Neural crest cell (in vitro differentiated cells): ENCODE measurements around the gene PDE4A. TPM values are rescaled to one million over a fixed set of nuclear protein-coding genes. Genes with fewer than 3 reads are reported as not detected.

Experiments
- DNase-seq: peaks from one replicate; pipeline ENCODE4 v3.0.0; 2021; ENCODE audit warnings: low read depth, mixed read lengths, low spot score
- H3K27ac Mint-ChIP-seq: one replicate; pipeline ENCODE4 v1.8.0; 2021; ENCODE audit warnings: mild to moderate bottlenecking, mixed read lengths; ENCODE audit not compliant: unreplicated experiment
- H3K27me3 Mint-ChIP-seq: 2 replicates; pipeline ENCODE4 v1.8.0; 2021; ENCODE audit warnings: low read depth, mild to moderate bottlenecking, mixed read lengths
- H3K36me3 Mint-ChIP-seq: 2 replicates; pipeline ENCODE4 v1.8.0; 2021; ENCODE audit warnings: low read depth, mild to moderate bottlenecking, mixed read lengths
- H3K4me1 Mint-ChIP-seq: 2 replicates; pipeline ENCODE4 v1.8.0; 2021; ENCODE audit warnings: mixed read lengths
- H3K4me3 Mint-ChIP-seq: one replicate; pipeline ENCODE4 v1.8.0; 2021; ENCODE audit warnings: mild to moderate bottlenecking, mixed read lengths
- H3K9me3 Mint-ChIP-seq: 2 replicates; pipeline ENCODE4 v1.8.0; 2021; ENCODE audit warnings: mixed read lengths
- total RNA-seq: library from RNA; stranded (reverse); gene quantifications from 2 replicates; pipeline ENCODE4 v1.2.1, GENCODE V29; 2021
- TF ChIP-seq, protein P1 (sequence below): fragments of 200-600 bp; sonication (generic); conservative IDR thresholded peaks from 2 replicates; pipeline ENCODE4 v1.5.0; 2021; ENCODE audit warnings: antibody characterized with exemption, mild to moderate bottlenecking

Gene PDE4A
- total RNA-seq, 1 donor from 2014 or later: 1.5 TPM

DNA sequence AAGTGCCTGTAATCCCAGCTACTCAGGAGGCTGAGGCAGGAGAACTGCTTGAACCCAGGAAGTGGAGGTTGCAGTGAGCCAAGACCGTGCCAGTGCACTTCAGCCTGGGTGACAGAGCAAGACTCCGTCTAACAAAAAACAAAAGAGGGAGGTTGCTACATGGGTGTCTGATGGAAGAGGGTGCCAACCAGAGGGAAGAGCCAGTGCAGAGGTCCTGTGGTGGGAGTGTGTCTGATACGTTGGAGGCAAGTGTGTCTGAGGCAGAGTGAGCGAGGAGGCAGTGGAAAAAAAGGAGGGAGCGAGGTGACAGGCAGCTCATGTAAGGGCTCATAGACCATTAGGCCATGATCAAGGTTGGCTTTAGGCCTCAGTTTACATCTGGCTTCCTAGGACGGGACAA, 6.8 kb downstream of the PDE4A start:
- H3K27me3 Mint-ChIP-seq: peaks cover 94% of the 10 kb centered on the region
- H3K4me1 Mint-ChIP-seq: peaks cover 5% of the 10 kb centered on the region
- TF ChIP-seq, protein P1, sequence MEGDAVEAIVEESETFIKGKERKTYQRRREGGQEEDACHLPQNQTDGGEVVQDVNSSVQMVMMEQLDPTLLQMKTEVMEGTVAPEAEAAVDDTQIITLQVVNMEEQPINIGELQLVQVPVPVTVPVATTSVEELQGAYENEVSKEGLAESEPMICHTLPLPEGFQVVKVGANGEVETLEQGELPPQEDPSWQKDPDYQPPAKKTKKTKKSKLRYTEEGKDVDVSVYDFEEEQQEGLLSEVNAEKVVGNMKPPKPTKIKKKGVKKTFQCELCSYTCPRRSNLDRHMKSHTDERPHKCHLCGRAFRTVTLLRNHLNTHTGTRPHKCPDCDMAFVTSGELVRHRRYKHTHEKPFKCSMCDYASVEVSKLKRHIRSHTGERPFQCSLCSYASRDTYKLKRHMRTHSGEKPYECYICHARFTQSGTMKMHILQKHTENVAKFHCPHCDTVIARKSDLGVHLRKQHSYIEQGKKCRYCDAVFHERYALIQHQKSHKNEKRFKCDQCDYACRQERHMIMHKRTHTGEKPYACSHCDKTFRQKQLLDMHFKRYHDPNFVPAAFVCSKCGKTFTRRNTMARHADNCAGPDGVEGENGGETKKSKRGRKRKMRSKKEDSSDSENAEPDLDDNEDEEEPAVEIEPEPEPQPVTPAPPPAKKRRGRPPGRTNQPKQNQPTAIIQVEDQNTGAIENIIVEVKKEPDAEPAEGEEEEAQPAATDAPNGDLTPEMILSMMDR: no peak
- no peaks in the 10 kb centered on the region for H3K9me3 Mint-ChIP-seq
- no peak overlapping the region for H3K27ac Mint-ChIP-seq
- DNase-seq: no peak
- H3K36me3 Mint-ChIP-seq: no peaks in the 10 kb centered on the region
- no peak overlapping the region for H3K4me3 Mint-ChIP-seq

DNA sequence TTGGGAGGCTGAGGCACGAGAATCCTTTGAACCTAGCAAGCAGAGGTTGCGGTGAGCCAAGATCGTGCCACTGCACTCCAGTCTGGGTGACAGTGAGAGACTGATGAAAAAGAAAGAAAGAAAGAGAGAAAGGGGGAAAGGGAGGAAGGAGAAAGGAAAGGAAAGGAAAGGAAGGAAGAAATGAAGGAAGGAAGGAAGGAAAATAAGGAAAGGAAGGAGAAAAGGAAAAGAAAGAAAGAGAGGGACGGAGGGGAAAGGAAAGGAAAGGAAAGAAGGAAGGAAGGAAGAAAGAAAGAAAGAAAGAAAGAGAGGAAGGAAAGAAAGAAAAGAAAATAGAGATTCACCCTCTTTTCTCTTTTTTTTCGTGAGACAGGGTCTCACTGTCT, 8.7 kb downstream of the PDE4A start:
- DNase-seq: no peak
- no peaks in the 10 kb centered on the region for H3K9me3 Mint-ChIP-seq
- H3K4me3 Mint-ChIP-seq: no peak overlapping the region
- TF ChIP-seq, protein P1: no peak
- H3K4me1 Mint-ChIP-seq: peaks cover 5% of the 10 kb centered on the region
- no peak overlapping the region for H3K27ac Mint-ChIP-seq
- H3K36me3 Mint-ChIP-seq: no peaks in the 10 kb centered on the region
- peaks cover 93% of the 10 kb centered on the region for H3K27me3 Mint-ChIP-seq

DNA sequence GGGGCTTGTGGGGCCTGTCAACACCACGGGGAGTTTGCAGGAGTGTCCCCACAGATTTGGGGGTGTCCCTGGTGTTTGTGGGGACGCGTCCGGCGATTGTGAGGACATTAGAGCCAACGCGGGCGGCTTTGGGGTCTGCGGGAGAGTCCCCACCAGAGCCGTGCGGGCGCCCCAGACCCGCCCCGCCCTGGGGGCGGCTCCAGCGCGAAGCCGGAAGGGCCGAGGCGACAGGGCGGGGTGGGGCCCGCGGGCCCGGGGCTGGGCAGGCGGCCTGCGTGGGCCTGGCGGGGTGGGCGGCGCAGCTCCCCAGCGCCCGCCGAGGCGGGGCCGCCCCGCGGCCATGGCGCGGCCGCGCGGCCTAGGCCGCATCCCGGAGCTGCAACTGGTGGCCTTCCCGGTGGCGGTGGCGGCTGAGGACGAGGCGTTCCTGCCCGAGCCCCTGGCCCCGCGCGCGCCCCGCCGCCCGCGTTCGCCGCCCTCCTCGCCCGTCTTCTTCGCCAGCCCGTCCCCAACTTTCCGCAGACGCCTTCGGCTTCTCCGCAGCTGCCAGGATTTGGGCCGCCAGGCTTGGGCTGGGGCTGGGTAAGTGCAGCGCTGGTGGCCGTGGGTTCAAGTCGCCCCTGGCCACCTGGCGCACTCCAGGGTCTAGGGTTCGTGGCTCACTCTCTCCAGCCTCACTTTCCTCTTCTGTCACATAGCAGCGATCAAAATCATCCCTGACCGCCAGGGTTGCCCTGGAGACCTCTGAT, 10.3 kb downstream of the PDE4A start:
- no peak for DNase-seq
- Mint-ChIP-seq H3K9me3 (no peaks in the 10 kb centered on the region), H3K27ac (no peak overlapping the region), H3K4me1 (peaks cover 5% of the 10 kb centered on the region), H3K27me3 (peaks cover 86% of the 10 kb centered on the region), H3K36me3 (no peaks in the 10 kb centered on the region), H3K4me3 (peak overlapping the region; percentile 54)
- TF ChIP-seq, protein P1: no peak

DNA sequence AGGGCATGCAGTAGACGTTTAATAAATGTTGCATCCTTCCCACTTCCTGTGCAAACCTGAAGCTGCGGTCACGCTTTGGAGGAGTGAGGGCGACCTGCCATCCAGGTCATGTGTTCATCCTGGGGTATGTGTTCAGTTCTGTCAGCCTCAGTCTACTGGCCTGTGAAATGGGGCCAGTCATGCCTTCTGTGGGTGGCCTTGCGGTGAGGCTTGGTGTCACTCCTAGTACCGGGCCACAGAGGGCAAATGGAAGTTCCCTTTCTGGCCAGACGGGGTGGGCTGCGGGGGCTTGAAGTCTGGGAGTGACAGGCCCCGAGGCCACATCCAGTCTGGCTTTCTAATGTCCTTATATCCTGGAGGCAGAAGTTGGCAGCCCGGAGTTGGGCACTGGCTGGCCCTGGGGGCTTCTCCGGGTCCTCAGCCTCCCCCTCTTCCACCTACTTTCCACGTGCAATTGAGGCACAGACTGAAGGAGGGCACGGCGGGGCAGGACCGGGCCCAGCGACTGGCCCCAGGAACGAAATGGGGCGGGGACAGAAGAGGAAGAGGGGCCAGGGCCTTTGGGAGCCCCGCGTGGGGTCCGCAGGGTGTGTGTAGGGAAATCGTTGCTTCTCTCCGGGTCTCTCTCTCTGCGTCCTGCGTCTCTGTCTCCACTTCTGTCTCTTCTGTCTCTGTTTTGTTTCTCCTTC, 11.1 kb downstream of the PDE4A start:
- H3K27me3 Mint-ChIP-seq: peaks cover 84% of the 10 kb centered on the region
- no peaks in the 10 kb centered on the region for H3K36me3 Mint-ChIP-seq
- H3K4me1 Mint-ChIP-seq: peaks cover 5% of the 10 kb centered on the region
- DNase-seq: no peak
- TF ChIP-seq, protein P1: no peak
- no peaks in the 10 kb centered on the region for H3K9me3 Mint-ChIP-seq
- H3K4me3 Mint-ChIP-seq: peak overlapping the region; percentile 47
- H3K27ac Mint-ChIP-seq: no peak overlapping the region

DNA sequence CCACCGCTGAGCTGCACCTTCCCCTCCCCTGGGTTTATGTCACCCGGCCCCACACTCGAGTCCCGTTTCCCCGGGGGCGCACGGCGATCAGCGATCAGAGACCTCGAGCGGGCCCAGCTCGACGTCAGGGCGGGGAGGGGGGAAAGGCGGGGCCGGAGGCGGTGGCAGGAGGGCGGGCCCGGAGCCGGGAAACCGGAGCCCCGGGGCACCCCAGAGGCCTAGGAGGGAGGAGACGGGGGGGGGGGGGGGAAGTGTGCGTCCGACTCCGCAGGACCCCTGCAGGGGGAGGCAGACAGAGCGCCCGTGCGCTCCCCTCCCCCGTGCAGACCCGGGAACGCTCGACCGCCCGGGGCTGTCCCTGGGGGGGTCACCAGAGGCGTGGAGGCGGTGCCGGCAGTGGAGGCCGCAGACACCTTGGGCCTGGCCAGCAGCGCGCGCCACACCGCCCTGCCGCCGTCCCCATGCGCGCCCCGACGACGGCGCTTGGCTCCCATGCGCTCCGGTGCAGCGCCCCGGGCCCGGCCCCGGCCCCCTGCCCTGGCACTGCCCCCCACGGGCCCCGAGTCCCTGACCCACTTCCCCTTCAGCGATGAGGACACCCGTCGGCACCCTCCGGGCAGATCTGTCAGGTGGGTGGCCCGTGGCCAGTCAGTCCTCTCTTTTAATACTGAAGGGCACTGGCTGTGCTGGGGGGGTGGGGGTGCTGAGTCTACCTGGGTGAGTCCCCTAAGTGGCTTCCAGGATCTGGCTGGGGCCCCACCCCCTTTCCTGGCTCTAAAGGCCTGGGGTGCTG, 11.8 kb downstream of the PDE4A start:
- TF ChIP-seq, protein P1: no peak
- Mint-ChIP-seq H3K27me3 (peaks cover 78% of the 10 kb centered on the region), H3K9me3 (no peaks in the 10 kb centered on the region), H3K36me3 (no peaks in the 10 kb centered on the region), H3K4me3 (no peak overlapping the region), H3K27ac (no peak overlapping the region), H3K4me1 (peaks cover 5% of the 10 kb centered on the region)
- no peak for DNase-seq
